Measurements from ENCODE around the gene TRDMT1.
A peak's percentile ranks its signal among the peaks of the same experiment; 100 is the strongest.

TRDMT1 gene

GRCh38 chr10:17181110-17181509, 20.4 kb downstream of the TRDMT1 start:
- Mint-ChIP-seq H3K4me3 (no peak overlapping the region), H3K36me3 (ENCODE audit: low read depth) (no peaks in the 10 kb centered on the region), H3K4me1 (ENCODE audit: low read depth) (peaks cover 14% of the 10 kb centered on the region), H3K9me3 (no peaks in the 10 kb centered on the region), H3K27ac (no peak overlapping the region), H3K27me3 (no peaks in the 10 kb centered on the region)

- Mint-ChIP-seq H3K27me3 (no peaks in the 10 kb centered on the region), H3K9me3 (no peaks in the 10 kb centered on the region), H3K4me3 (no peak overlapping the region), H3K4me1 (ENCODE audit: low read depth) (peaks cover 25% of the 10 kb centered on the region), H3K36me3 (ENCODE audit: low read depth) (no peaks in the 10 kb centered on the region), H3K27ac (no peak overlapping the region)
Observed at GRCh38 chr10:17179002-17179401, 22.5 kb downstream of the TRDMT1 start.

GRCh38 chr10:17178006-17178405, 23.5 kb downstream of the TRDMT1 start:
- Mint-ChIP-seq H3K27ac (no peak overlapping the region), H3K36me3 (ENCODE audit: low read depth) (no peaks in the 10 kb centered on the region), H3K9me3 (no peaks in the 10 kb centered on the region), H3K4me3 (no peak overlapping the region), H3K4me1 (ENCODE audit: low read depth) (peaks cover 25% of the 10 kb centered on the region), H3K27me3 (no peaks in the 10 kb centered on the region)

- no peaks in the 10 kb centered on the region for H3K27me3 Mint-ChIP-seq
- no peaks in the 10 kb centered on the region for H3K9me3 Mint-ChIP-seq
- peaks cover 25% of the 10 kb centered on the region for H3K4me1 Mint-ChIP-seq (ENCODE audit: low read depth)
- no peak overlapping the region for H3K4me3 Mint-ChIP-seq
- H3K36me3 Mint-ChIP-seq (ENCODE audit: low read depth), result no peaks in the 10 kb centered on the region
- H3K27ac Mint-ChIP-seq, result no peak overlapping the region
Observed at GRCh38 chr10:17177014-17177413, 24.5 kb downstream of the TRDMT1 start.

GRCh38 chr10:17176091-17176490, 25.4 kb downstream of the TRDMT1 start:
- H3K9me3 Mint-ChIP-seq, result no peaks in the 10 kb centered on the region
- H3K36me3 Mint-ChIP-seq (ENCODE audit: low read depth), result peaks cover 4% of the 10 kb centered on the region
- no peaks in the 10 kb centered on the region for H3K27me3 Mint-ChIP-seq
- H3K27ac Mint-ChIP-seq, result no peak overlapping the region
- no peak overlapping the region for H3K4me3 Mint-ChIP-seq
- H3K4me1 Mint-ChIP-seq (ENCODE audit: low read depth), result peaks cover 25% of the 10 kb centered on the region

- peak overlapping the region; percentile 68 for H3K4me3 Mint-ChIP-seq
- H3K36me3 Mint-ChIP-seq (ENCODE audit: low read depth), result peaks cover 4% of the 10 kb centered on the region
- H3K4me1 Mint-ChIP-seq (ENCODE audit: low read depth), result peaks cover 25% of the 10 kb centered on the region
- H3K9me3 Mint-ChIP-seq, result no peaks in the 10 kb centered on the region
- H3K27ac Mint-ChIP-seq, result peak overlapping the region; percentile 74
- no peaks in the 10 kb centered on the region for H3K27me3 Mint-ChIP-seq
Observed at GRCh38 chr10:17175551-17175950, 25.9 kb downstream of the TRDMT1 start.

- Mint-ChIP-seq H3K9me3 (no peaks in the 10 kb centered on the region), H3K27ac (no peak overlapping the region), H3K27me3 (no peaks in the 10 kb centered on the region), H3K4me1 (ENCODE audit: low read depth) (peaks cover 25% of the 10 kb centered on the region), H3K36me3 (ENCODE audit: low read depth) (peaks cover 4% of the 10 kb centered on the region), H3K4me3 (no peak overlapping the region)
Observed at GRCh38 chr10:17174626-17175025, 26.8 kb downstream of the TRDMT1 start.

- H3K4me3 Mint-ChIP-seq, result no peak overlapping the region
- H3K27me3 Mint-ChIP-seq, result no peaks in the 10 kb centered on the region
- H3K36me3 Mint-ChIP-seq (ENCODE audit: low read depth), result peaks cover 4% of the 10 kb centered on the region
- no peak overlapping the region for H3K27ac Mint-ChIP-seq
- H3K9me3 Mint-ChIP-seq, result no peaks in the 10 kb centered on the region
- peaks cover 13% of the 10 kb centered on the region for H3K4me1 Mint-ChIP-seq (ENCODE audit: low read depth)
Observed at GRCh38 chr10:17171141-17171641, 30.3 kb downstream of the TRDMT1 start.

GRCh38 chr10:17169803-17170202, 31.7 kb downstream of the TRDMT1 start:
- Mint-ChIP-seq H3K36me3 (ENCODE audit: low read depth) (peaks cover 4% of the 10 kb centered on the region), H3K27me3 (no peaks in the 10 kb centered on the region), H3K9me3 (no peaks in the 10 kb centered on the region), H3K4me1 (ENCODE audit: low read depth) (no peaks in the 10 kb centered on the region), H3K27ac (no peak overlapping the region), H3K4me3 (no peak overlapping the region)

- H3K27ac Mint-ChIP-seq, result no peak overlapping the region
- peaks cover 8% of the 10 kb centered on the region for H3K36me3 Mint-ChIP-seq (ENCODE audit: low read depth)
- no peaks in the 10 kb centered on the region for H3K9me3 Mint-ChIP-seq
Observed at GRCh38 chr10:17166699-17167098, 34.8 kb downstream of the TRDMT1 start.

GRCh38 chr10:17162828-17163227, 38.6 kb downstream of the TRDMT1 start:
- Mint-ChIP-seq H3K4me3 (no peak overlapping the region), H3K27ac (no peak overlapping the region), H3K4me1 (ENCODE audit: low read depth) (no peaks in the 10 kb centered on the region), H3K9me3 (no peaks in the 10 kb centered on the region), H3K36me3 (ENCODE audit: low read depth) (peaks cover 9% of the 10 kb centered on the region), H3K27me3 (no peaks in the 10 kb centered on the region)

More at GRCh38 chr10:17166699-17167098, 34.8 kb downstream of the TRDMT1 start:
- no peaks in the 10 kb centered on the region for H3K27me3 Mint-ChIP-seq
- H3K4me3 Mint-ChIP-seq, result no peak overlapping the region
- H3K4me1 Mint-ChIP-seq (ENCODE audit: low read depth), result no peaks in the 10 kb centered on the region

- no peaks in the 10 kb centered on the region for H3K9me3 Mint-ChIP-seq
- peaks cover 9% of the 10 kb centered on the region for H3K36me3 Mint-ChIP-seq (ENCODE audit: low read depth)
- H3K4me3 Mint-ChIP-seq, result no peak overlapping the region
Observed at GRCh38 chr10:17161775-17162174, 39.7 kb downstream of the TRDMT1 start.

GRCh38 chr10:17157024-17157423, 44.4 kb downstream of the TRDMT1 start:
- peaks cover 9% of the 10 kb centered on the region for H3K36me3 Mint-ChIP-seq (ENCODE audit: low read depth)
- H3K4me3 Mint-ChIP-seq, result no peak overlapping the region
- no peaks in the 10 kb centered on the region for H3K9me3 Mint-ChIP-seq
- H3K4me1 Mint-ChIP-seq (ENCODE audit: low read depth), result no peaks in the 10 kb centered on the region
- H3K27me3 Mint-ChIP-seq, result no peaks in the 10 kb centered on the region
- H3K27ac Mint-ChIP-seq, result no peak overlapping the region

More at GRCh38 chr10:17161775-17162174, 39.7 kb downstream of the TRDMT1 start:
- no peak overlapping the region for H3K27ac Mint-ChIP-seq
- H3K4me1 Mint-ChIP-seq (ENCODE audit: low read depth), result no peaks in the 10 kb centered on the region
- no peaks in the 10 kb centered on the region for H3K27me3 Mint-ChIP-seq

GRCh38 chr10:17155826-17156225, 45.6 kb downstream of the TRDMT1 start:
- Mint-ChIP-seq H3K36me3 (ENCODE audit: low read depth) (peaks cover 7% of the 10 kb centered on the region), H3K27ac (no peak overlapping the region)

GRCh38 chr10:17154116-17154515, 47.4 kb downstream of the TRDMT1 start:
- H3K36me3 Mint-ChIP-seq (ENCODE audit: low read depth), result peaks cover 15% of the 10 kb centered on the region
- no peak overlapping the region for H3K27ac Mint-ChIP-seq
- no peaks in the 10 kb centered on the region for H3K27me3 Mint-ChIP-seq
- H3K9me3 Mint-ChIP-seq, result no peaks in the 10 kb centered on the region
- H3K4me3 Mint-ChIP-seq, result no peak overlapping the region
- no peaks in the 10 kb centered on the region for H3K4me1 Mint-ChIP-seq (ENCODE audit: low read depth)

More at GRCh38 chr10:17155826-17156225, 45.6 kb downstream of the TRDMT1 start:
- no peak overlapping the region for H3K4me3 Mint-ChIP-seq
- H3K4me1 Mint-ChIP-seq (ENCODE audit: low read depth), result no peaks in the 10 kb centered on the region
- no peaks in the 10 kb centered on the region for H3K9me3 Mint-ChIP-seq
- no peaks in the 10 kb centered on the region for H3K27me3 Mint-ChIP-seq

- Mint-ChIP-seq H3K27ac (no peak overlapping the region), H3K4me1 (ENCODE audit: low read depth) (no peaks in the 10 kb centered on the region), H3K36me3 (ENCODE audit: low read depth) (peaks cover 15% of the 10 kb centered on the region), H3K9me3 (no peaks in the 10 kb centered on the region), H3K4me3 (no peak overlapping the region), H3K27me3 (no peaks in the 10 kb centered on the region)
Observed at GRCh38 chr10:17153321-17153720, 48.2 kb downstream of the TRDMT1 start.

Measured in stimulated activated naive CD8-positive, alpha-beta T cell treated with anti-CD3 and anti-CD28 coated beads, Interleukin-15, Interleukin-2, amounts not matched to agents 100 ng/mL and 50 ng/mL, for 24 hours (primary cell).